ENCODE measurements around the gene TBL3. TPM values are rescaled to one million over a fixed set of nuclear protein-coding genes. Genes with fewer than 3 reads are reported as not detected.
A peak's percentile ranks its signal among the peaks of the same experiment; 100 is the strongest.

The TBL3 gene
- polyA plus RNA-seq, 1 donor from 2014 or later, result 52.0 TPM

DNA sequence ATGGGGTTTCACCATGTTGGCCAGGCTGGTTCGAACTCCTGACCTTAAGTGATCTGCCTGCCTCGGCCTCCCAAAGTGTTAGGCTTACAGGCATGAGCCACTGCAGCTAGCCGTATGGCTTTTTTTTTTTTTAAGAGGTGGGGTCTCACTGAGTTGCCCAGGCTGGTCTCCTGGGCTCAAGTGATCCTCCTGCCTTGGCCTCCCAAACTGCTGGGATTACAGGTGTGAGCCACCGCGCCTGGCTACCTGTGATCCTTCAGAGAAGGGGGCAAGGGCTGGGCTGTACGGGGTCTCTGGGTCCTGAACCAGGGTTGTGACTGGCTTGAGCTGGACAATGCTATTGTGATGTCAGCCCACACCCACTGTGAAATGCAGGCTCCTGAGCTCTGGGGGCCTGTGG is 5.4 kb upstream of the TBL3 start, which contains the start of gene RNF151:
RNF151 (plus strand) TSS at position 397 of the 400 bp plus-strand sequence. CDS start 26 bp downstream, outside the sequence.
- peaks cover 14 to 23% (median 21%) of the 10 kb centered on the region in 3 donors for H3K4me1 Mint-ChIP-seq
- peaks cover 3% of the 10 kb centered on the region for H3K36me3 Mint-ChIP-seq
- H3K9me3 Mint-ChIP-seq, result no peaks in the 10 kb centered on the region
- peak within 1 kb of the TSS; percentile 93 to 100 (median 96) for H3K4me3 Mint-ChIP-seq
- H3K27ac Mint-ChIP-seq, result peak within 1 kb of the TSS; percentile 95 to 100 (median 99)
- H3K27me3 Mint-ChIP-seq, result peaks cover 4% of the 10 kb centered on the region

DNA sequence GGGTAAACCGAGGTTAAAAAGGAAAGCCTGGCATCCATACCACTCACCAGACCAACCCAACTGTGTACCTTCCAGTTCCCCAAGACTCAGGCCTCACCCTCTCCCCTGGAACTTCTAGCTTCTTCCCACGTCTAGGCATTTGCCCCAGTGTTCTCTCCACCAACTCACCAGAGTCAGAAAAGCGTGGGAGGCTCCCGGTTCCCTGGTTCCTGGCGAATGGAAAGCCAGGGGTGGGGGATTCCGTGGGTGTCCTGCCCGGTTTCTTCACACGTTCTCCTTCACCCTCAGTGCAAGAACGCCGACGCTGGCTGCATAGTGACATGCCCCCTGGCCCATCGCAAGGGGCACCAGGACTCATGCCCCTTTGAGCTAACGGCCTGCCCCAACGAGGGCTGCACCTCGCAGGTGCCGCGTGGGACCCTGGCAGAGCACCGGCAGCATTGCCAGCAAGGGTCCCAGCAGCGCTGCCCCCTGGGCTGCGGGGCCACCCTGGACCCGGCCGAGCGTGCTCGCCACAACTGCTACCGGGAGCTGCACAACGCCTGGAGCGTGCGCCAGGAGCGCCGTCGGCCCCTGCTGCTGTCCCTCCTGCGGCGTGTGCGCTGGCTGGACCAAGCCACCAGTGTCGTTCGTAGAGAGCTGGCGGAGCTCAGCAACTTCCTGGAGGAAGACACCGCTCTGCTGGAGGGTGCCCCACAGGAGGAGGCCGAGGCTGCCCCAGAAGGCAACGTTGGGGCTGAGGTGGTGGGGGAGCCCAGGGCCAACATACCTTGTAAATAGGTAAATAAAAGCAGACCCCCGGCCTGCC is 3.5 kb upstream of the TBL3 start:
- Mint-ChIP-seq H3K4me1 (peaks cover 20 to 27% (median 24%) of the 10 kb centered on the region in 3 donors), H3K4me3 (peak overlapping the region in 1 of 4 donors; percentile 67), H3K27me3 (peaks cover 4% of the 10 kb centered on the region), H3K9me3 (no peaks in the 10 kb centered on the region), H3K27ac (no peak overlapping the region), H3K36me3 (peaks cover 3% of the 10 kb centered on the region)

DNA sequence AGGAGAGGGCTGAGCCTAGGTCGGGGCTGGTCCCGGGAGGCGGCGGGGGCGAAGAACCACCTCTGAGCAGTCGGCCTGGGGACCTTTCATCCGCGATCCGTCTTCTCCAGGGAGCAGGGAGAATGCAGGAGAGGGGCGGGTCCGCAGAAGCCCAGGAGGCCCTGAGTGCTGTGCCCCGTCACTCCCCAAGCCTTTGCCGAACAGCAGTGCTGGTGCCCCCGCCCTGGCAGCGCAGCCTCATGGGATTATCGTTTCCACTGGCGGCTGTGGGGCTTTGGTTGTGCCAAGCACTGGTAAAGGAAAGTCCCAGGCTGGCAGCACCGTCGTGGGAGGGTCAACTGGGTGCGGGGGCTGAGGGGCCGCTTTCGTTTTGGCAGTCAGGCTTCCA is 631 bp downstream of the TBL3 start:
- peaks cover 3% of the 10 kb centered on the region for H3K36me3 Mint-ChIP-seq
- H3K27me3 Mint-ChIP-seq, result no peaks in the 10 kb centered on the region
- peaks cover 9 to 12% (median 12%) of the 10 kb centered on the region in 3 donors for H3K4me1 Mint-ChIP-seq
- H3K9me3 Mint-ChIP-seq, result no peaks in the 10 kb centered on the region
- peak overlapping the region in 2 of 3 donors; percentile 98 to 99 for H3K27ac Mint-ChIP-seq
- peak overlapping the region; percentile 93 to 99 (median 97) for H3K4me3 Mint-ChIP-seq

DNA sequence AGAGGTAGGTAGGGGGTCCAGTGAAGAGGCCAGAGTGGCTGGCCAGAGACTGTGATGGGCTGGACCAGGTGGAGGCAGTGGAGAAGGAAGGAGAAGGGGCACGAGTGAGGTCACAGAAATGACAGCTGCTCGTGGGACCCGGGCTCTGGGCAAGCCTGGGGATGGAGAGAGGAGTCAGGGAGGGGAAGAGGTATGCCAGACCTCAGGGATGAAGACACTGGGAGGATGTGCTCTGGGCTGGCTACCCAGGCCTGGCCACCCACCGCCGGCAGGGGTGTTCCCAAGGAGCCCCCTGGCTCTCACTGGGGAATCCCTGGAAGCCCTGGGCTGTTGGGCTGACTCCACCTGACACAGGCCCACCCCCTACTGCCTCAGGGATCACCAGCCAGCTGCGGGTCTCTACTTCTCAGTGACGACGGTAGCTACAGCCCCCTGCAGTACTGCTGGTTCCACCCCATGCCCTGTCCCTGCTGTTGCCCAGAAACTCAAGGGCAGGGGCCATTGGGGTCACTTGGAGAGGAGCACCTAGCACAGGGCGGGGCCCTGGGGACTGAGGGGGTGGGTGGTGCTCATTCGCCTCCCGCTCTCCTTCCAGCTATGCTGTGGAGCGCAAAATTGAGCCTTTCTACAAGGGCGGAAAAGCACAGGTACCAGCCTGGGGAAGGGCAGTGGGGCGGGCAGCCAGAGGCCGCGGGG is 1.8 kb downstream of the TBL3 start:
- Mint-ChIP-seq H3K27me3 (no peaks in the 10 kb centered on the region), H3K36me3 (peaks cover 4% of the 10 kb centered on the region), H3K27ac (peak overlapping the region in 2 of 3 donors; percentile 95 to 99), H3K9me3 (no peaks in the 10 kb centered on the region), H3K4me1 (peaks cover 9 to 12% (median 12%) of the 10 kb centered on the region in 3 donors), H3K4me3 (peak overlapping the region in 1 of 4 donors; percentile 55)

DNA sequence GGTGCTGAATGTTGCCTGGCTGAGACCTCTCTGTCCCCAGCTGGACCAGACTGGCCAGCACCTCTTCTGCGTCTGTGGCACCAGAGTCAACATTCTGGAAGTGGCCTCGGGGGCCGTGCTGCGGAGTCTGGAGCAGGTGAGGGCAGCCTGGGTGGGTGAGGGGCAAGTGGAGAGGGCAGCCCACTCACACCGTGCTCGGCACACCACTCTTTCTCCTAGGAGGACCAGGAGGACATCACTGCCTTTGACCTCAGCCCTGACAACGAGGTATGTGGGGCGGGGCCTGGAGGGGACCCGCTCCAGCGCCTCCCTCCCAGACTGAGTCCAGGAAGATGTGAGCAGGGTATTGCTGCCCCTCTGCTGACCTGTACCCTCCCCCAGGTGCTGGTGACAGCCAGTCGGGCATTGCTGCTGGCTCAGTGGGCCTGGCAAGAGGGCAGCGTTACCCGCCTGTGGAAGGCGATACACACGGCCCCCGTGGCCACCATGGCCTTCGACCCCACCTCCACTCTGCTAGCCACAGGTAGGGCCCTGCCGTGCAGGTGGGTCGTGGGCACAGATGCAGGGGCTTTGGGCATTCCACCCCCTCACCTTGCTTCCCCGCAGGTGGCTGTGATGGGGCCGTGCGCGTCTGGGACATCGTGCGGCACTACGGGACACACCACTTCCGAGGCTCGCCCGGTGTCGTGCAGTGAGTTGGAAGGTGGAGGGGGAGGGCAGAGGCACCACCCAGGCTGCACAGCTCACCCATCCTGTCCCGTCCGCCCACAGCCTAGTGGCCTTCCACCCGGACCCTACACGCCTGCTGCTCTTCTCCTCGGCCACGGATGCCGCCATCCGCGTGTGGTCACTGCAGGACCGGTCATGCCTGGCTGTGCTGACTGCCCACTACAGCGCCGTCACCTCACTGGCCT is 2.6 kb downstream of the TBL3 start:
- Mint-ChIP-seq H3K4me1 (peaks cover 9 to 12% (median 12%) of the 10 kb centered on the region in 3 donors), H3K9me3 (no peaks in the 10 kb centered on the region), H3K36me3 (peaks cover 5% of the 10 kb centered on the region), H3K27ac (peak overlapping the region in 1 of 3 donors; percentile 99), H3K27me3 (no peaks in the 10 kb centered on the region), H3K4me3 (peak overlapping the region in 1 of 4 donors; percentile 74)

DNA sequence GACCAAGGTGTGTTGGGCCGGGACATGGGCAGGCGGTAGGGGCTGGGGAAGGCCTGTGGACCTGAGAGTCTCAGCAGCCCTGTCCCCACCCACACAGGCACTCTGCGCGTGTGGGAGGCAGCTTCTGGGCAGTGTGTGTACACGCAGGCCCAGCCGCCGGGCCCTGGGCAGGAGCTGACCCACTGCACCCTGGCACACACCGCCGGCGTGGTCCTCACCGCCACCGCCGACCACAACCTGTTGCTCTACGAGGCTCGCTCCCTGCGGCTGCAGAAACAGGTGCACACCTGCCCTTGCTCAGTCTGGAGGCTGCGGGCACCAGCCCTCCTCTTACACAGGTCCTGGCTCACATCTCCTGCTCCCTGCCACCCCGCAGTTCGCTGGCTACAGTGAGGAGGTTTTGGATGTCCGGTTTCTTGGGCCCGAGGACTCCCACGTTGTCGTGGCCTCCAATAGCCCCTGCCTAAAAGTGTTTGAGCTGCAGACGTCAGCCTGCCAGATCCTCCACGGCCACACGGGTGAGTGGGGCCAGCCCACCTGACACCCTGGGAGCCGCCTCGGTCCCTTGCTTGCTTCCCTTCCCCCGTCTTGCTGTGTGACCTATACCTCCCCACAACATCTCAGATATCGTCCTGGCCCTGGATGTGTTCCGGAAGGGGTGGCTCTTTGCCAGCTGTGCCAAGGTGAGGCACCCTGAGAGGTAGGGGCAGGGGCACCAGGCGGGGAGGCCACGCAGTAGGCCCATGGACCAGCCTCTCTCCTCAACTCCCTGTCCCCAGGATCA is 3.8 kb downstream of the TBL3 start:
- Mint-ChIP-seq H3K9me3 (no peaks in the 10 kb centered on the region), H3K27ac (peak overlapping the region; percentile 43 to 73 (median 46)), H3K27me3 (peaks cover 6% of the 10 kb centered on the region), H3K4me3 (peak overlapping the region in 1 of 4 donors; percentile 35), H3K4me1 (peaks cover 9 to 12% (median 12%) of the 10 kb centered on the region in 3 donors), H3K36me3 (peaks cover 5% of the 10 kb centered on the region)

DNA sequence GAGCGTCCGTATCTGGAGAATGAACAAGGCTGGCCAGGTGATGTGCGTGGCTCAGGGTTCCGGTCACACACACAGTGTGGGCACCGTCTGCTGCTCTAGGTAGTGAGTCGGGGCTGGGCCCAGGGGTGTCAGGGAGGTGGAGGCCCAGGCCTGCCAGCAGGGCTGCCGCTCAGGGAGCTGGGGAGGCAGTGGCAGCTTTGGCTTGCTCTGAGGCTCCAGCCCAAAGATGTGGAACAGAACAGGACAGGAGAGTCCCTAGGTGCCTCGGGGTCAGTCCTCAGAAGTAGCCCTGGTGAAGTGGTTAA is 4.3 kb downstream of the TBL3 start:
- peaks cover 9 to 10% (median 9%) of the 10 kb centered on the region in 3 donors for H3K4me1 Mint-ChIP-seq
- no peaks in the 10 kb centered on the region for H3K9me3 Mint-ChIP-seq
- peaks cover 5% of the 10 kb centered on the region for H3K36me3 Mint-ChIP-seq
- peaks cover 11% of the 10 kb centered on the region for H3K27me3 Mint-ChIP-seq
- peak overlapping the region in 2 of 3 donors; percentile 43 to 73 for H3K27ac Mint-ChIP-seq
- peak overlapping the region in 1 of 4 donors; percentile 35 for H3K4me3 Mint-ChIP-seq

DNA sequence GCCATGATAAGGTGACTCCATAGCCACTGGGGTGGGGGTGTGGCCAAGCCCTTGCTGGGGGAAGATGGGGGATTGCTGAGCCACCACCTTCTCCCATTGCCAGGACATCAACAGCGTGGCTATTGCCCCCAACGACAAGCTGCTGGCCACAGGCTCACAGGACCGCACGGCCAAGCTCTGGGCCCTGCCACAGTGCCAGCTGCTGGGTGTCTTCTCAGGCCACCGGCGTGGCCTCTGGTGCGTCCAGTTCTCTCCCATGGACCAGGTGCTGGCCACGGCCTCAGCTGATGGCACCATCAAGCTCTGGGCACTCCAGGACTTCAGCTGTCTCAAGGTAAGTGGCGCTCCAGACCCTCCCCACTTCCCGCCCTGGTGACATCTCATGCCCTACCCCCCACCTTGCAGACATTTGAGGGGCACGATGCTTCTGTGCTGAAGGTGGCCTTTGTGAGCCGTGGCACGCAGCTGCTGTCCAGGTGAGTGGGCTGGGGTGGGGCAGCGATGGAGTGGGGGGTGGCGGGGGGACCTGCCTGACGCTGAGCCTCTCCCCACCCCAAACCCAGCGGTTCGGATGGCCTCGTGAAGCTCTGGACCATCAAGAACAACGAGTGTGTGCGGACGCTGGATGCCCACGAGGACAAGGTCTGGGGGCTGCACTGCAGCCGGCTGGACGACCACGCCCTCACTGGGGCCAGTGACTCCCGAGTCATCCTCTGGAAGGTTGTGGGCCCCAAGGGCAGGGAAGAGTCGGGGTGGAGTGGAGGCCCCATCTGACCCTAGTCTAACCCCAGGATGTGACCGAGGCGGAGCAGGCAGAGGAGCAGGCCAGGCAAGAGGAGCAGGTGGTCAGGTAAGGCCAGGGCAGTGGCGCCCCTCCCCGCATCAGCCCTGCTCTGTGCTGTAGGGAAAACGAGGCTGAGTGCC is 5.4 kb downstream of the TBL3 start:
- H3K4me3 Mint-ChIP-seq, result no peak overlapping the region
- no peak overlapping the region for H3K27ac Mint-ChIP-seq
- H3K36me3 Mint-ChIP-seq, result peaks cover 2% of the 10 kb centered on the region
- H3K27me3 Mint-ChIP-seq, result peaks cover 15% of the 10 kb centered on the region
- H3K4me1 Mint-ChIP-seq, result peaks cover 0 to 3% (median 3%) of the 10 kb centered on the region in 3 donors
- H3K9me3 Mint-ChIP-seq, result no peaks in the 10 kb centered on the region

DNA sequence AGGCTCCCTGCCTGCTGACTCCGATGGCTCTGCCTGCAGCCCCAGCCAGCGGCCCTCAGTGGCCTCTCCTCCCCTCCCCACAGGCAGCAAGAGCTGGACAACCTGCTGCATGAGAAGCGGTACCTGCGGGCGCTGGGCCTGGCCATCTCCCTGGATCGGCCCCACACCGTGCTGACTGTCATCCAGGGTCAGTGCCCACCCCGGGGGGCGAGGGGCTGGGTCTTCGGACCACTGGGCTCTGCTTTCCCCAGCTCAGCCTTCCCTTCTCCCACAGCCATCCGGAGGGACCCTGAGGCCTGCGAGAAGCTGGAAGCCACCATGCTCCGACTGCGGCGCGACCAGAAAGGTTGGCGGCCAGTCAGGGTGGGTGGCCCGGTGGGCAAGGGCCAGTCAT is 6.0 kb downstream of the TBL3 start:
- no peaks in the 10 kb centered on the region for H3K9me3 Mint-ChIP-seq
- no peak overlapping the region for H3K4me3 Mint-ChIP-seq
- H3K4me1 Mint-ChIP-seq, result peaks cover 0 to 1% (median under 1%) of the 10 kb centered on the region in 3 donors
- H3K27ac Mint-ChIP-seq, result no peak overlapping the region
- H3K27me3 Mint-ChIP-seq, result peaks cover 18% of the 10 kb centered on the region
- H3K36me3 Mint-ChIP-seq, result peaks cover 2% of the 10 kb centered on the region

DNA sequence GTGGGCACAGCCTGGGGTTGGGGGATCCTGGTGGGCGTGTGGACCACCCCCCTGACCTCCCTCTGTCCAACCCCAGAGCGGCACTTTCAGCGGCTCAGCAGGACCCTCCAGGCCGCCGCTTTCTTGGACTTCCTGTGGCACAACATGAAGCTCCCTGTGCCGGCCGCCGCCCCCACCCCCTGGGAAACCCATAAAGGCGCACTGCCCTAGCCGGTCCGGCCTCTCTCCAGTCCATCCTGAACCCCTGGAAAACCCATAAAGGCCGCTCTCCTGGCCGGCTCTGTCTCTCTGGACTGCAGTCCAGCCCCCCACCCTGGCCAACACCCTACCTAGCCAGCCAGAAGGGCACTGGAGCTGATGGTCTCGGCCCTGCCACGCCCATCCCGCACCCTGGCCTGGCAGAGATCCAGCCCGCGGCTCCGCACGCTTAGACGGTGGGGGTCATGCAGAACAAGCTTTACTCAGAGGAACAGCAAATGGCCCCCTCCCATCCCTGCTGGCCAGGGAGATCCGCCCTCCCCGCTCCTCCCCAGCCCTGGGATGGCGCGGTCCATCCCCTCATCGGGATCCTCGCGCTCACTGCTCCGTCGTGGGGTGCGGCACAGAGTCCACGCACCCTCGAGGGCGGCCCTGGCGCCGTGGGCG is 6.7 kb downstream of the TBL3 start:
- H3K36me3 Mint-ChIP-seq, result peaks cover 2% of the 10 kb centered on the region
- peaks cover 20% of the 10 kb centered on the region for H3K27me3 Mint-ChIP-seq
- H3K27ac Mint-ChIP-seq, result no peak overlapping the region
- H3K9me3 Mint-ChIP-seq, result no peaks in the 10 kb centered on the region
- peak overlapping the region in 1 of 4 donors; percentile 71 for H3K4me3 Mint-ChIP-seq
- H3K4me1 Mint-ChIP-seq, result peaks cover 0 to 2% (median 0%) of the 10 kb centered on the region in 3 donors

DNA sequence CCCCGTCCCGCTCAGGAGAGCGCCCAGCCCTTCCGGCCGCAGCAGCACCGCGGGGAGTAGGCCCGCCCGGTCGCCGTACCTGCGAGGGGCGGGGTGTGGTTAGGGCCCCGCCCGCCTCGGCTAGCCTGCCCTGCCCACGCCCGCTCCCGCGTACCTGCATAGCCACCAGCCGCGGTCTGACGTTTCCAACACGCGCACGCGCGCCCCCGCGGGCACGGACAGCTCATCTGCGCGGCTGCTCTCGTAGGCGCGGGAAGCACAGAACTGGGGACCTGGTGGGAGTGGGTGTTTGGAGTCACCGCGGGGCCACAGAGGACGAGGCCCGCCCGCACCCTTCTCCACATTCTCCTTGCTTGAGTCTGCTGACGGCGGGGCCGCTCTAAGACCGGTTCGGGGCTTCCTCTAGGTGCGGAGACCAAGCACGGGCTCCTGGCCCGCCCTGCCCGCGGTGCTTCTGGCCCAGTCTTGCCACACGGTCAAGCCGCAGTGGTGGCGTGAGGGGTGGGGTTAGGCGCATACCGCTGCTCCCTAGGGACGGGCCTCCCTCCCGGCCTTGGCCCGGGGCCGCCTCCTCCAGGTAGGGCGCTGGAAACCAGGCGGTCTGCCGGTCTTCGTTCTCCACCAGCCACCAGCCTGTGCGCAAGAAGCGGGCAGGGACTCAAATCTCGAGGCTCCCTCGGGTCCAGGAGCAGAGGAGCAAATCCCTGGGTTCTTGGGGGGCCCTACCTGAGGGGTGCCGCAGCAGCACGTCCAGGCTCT is 7.6 kb downstream of the TBL3 start:
- H3K27me3 Mint-ChIP-seq, result peaks cover 20% of the 10 kb centered on the region
- peaks cover 2% of the 10 kb centered on the region for H3K36me3 Mint-ChIP-seq
- no peaks in the 10 kb centered on the region for H3K9me3 Mint-ChIP-seq
- peak overlapping the region in 1 of 3 donors; percentile 78 for H3K27ac Mint-ChIP-seq
- H3K4me3 Mint-ChIP-seq, result peak overlapping the region in 1 of 4 donors; percentile 41
- peaks cover 0 to 2% (median 0%) of the 10 kb centered on the region in 3 donors for H3K4me1 Mint-ChIP-seq
